NOMO-1 treated with dmso at 0.1 percent for 144 hours (cell line): ENCODE data around the gene TRAPPC1.
A peak's percentile ranks its signal among the peaks of the same experiment; 100 is the strongest.

ENCODE experiments used
- DNase-seq: peaks from one replicate; lab custom pipeline; 2025; ENCODE audit not compliant: unreplicated experiment; lab: John Stamatoyannopoulos, UW

The TRAPPC1 gene

GRCh38 chr17:7903154-7904103 lies 28.3 kb downstream of the TRAPPC1 start:
- DNase-seq = no peak

GRCh38 chr17:7897773-7898172 lies 34.0 kb downstream of the TRAPPC1 start:
- no peak for DNase-seq

GRCh38 chr17:7897090-7897489 lies 34.7 kb downstream of the TRAPPC1 start:
- no peak for DNase-seq

GRCh38 chr17:7894866-7895265 lies 36.9 kb downstream of the TRAPPC1 start:
- DNase-seq = no peak

GRCh38 chr17:7894226-7894625 lies 37.5 kb downstream of the TRAPPC1 start:
- no peak for DNase-seq

GRCh38 chr17:7893187-7893880 lies 38.4 kb downstream of the TRAPPC1 start:
- no peak for DNase-seq

- no peak for DNase-seq
Measured at GRCh38 chr17:7889166-7889955, 42.4 kb downstream of the TRAPPC1 start.

- DNase-seq = no peak
Measured at GRCh38 chr17:7888184-7888920, 43.4 kb downstream of the TRAPPC1 start, which contains the start of gene CHD3. Gene CHD3, plus strand, starts transcription at chr17:7888789. Its CDS starts 212 bp downstream, at chr17:7889001.

- DNase-seq = peak; percentile 96
Measured at GRCh38 chr17:7887482-7888183, 44.1 kb downstream of the TRAPPC1 start.

GRCh38 chr17:7887038-7887481 lies 44.7 kb downstream of the TRAPPC1 start:
- peak; percentile 96 for DNase-seq

- DNase-seq = no peak
Measured at GRCh38 chr17:7886227-7887037, 45.3 kb downstream of the TRAPPC1 start.

GRCh38 chr17:7885367-7886226 lies 46.1 kb downstream of the TRAPPC1 start:
- no peak for DNase-seq

GRCh38 chr17:7884581-7885366 lies 47.0 kb downstream of the TRAPPC1 start:
- no peak for DNase-seq

- no peak for DNase-seq
Measured at GRCh38 chr17:7883781-7884386, 47.9 kb downstream of the TRAPPC1 start.

GRCh38 chr17:7882629-7883028 lies 49.1 kb downstream of the TRAPPC1 start:
- no peak for DNase-seq

GRCh38 chr17:7882068-7882467 lies 49.7 kb downstream of the TRAPPC1 start:
- no peak for DNase-seq
